ENCODE data around the gene LCNL1.
A peak's percentile ranks its signal among the peaks of the same experiment; 100 is the strongest.

LCNL1 gene

GRCh38 chr9:136937186-136938001, 45.4 kb upstream of the LCNL1 start:
- no peak overlapping the region for H3K27ac ChIP-seq (ENCODE audit: low read depth, low read length)
- H2AK5ac ChIP-seq (ENCODE audit: low read length) = no peak overlapping the region
- WGBS (ENCODE audit: extremely low coverage, insufficient coverage, insufficient read length) = no CpG with 5 or more reads among the region's 15 CpGs
- no peak for DNase-seq
- H3K9me3 ChIP-seq (ENCODE audit: insufficient read depth, low read depth, low read length) = peaks cover 1% of the 10 kb centered on the region
- no peaks in the 10 kb centered on the region for H3K27me3 ChIP-seq (ENCODE audit: insufficient read depth, low read length)
- H2BK12ac ChIP-seq (ENCODE audit: low read length) = no peak overlapping the region
- no peak overlapping the region for H2BK5ac ChIP-seq (ENCODE audit: low read depth, low read length, poor library complexity)
- peaks cover 45 to 46% of the 10 kb centered on the region in 2 experiments for H3K36me3 ChIP-seq (ENCODE audit: control insufficient read depth in 1 of 2, insufficient read depth in 2 of 2, low read length in 2 of 2)
- no peak overlapping the region for H2BK120ac ChIP-seq (ENCODE audit: insufficient read depth, low read length, poor library complexity)
- H3K18ac ChIP-seq (ENCODE audit: low read length) = no peak overlapping the region
- no peak overlapping the region for H4K91ac ChIP-seq (ENCODE audit: low read depth, low read length)
- H3K79me2 ChIP-seq (ENCODE audit: control insufficient read depth, insufficient read depth, low read length, poor library complexity) = no peaks in the 10 kb centered on the region
- H3K4me2 ChIP-seq (ENCODE audit: low read length) = no peak overlapping the region
- H3K4ac ChIP-seq (ENCODE audit: low read depth, low read length) = no peak overlapping the region
- H3K4me1 ChIP-seq (ENCODE audit: control insufficient read depth in 1 of 2, insufficient read depth in 2 of 2, low read length in 2 of 2) = peaks cover 0 to 3% of the 10 kb centered on the region in 2 experiments
- no peak overlapping the region for H3K14ac ChIP-seq (ENCODE audit: low read length)
- H4K12ac ChIP-seq (ENCODE audit: low read depth, low read length) = no peak overlapping the region
- H3K23ac ChIP-seq (ENCODE audit: low read length) = no peak overlapping the region
- H3K9ac ChIP-seq (ENCODE audit: low read length) = no peak overlapping the region
- H3K79me1 ChIP-seq (ENCODE audit: low read length) = no peaks in the 10 kb centered on the region
- H4K8ac ChIP-seq (ENCODE audit: low read depth, low read length) = no peak overlapping the region
- H3K4me3 ChIP-seq (ENCODE audit: low read depth, low read length) = no peak overlapping the region
- no peak overlapping the region for H2AFZ ChIP-seq (ENCODE audit: insufficient read depth, low read length, poor library complexity)

- Histone ChIP-seq H3K4me2 (ENCODE audit: low read length) (no peak overlapping the region), H3K27ac (ENCODE audit: low read depth, low read length) (no peak overlapping the region), H3K4ac (ENCODE audit: low read depth, low read length) (no peak overlapping the region), H3K9me3 (ENCODE audit: insufficient read depth, low read depth, low read length) (peaks cover 4% of the 10 kb centered on the region), H2AK5ac (ENCODE audit: low read length) (no peak overlapping the region), H2BK120ac (ENCODE audit: insufficient read depth, low read length, poor library complexity) (no peak overlapping the region), H3K4me3 (ENCODE audit: low read depth, low read length) (no peak overlapping the region), H3K18ac (ENCODE audit: low read length) (no peak overlapping the region), H2AFZ (ENCODE audit: insufficient read depth, low read length, poor library complexity) (no peak overlapping the region), H3K36me3 (ENCODE audit: control insufficient read depth in 1 of 2, insufficient read depth in 2 of 2, low read length in 2 of 2) (peaks cover 49 to 51% of the 10 kb centered on the region in 2 experiments), H4K91ac (ENCODE audit: low read depth, low read length) (no peak overlapping the region), H3K79me1 (ENCODE audit: low read length) (peaks cover 11% of the 10 kb centered on the region), H3K27me3 (ENCODE audit: insufficient read depth, low read length) (no peaks in the 10 kb centered on the region), H3K23ac (ENCODE audit: low read length) (no peak overlapping the region), H3K79me2 (ENCODE audit: control insufficient read depth, insufficient read depth, low read length, poor library complexity) (peaks cover 13% of the 10 kb centered on the region), H4K12ac (ENCODE audit: low read depth, low read length) (no peak overlapping the region), H4K8ac (ENCODE audit: low read depth, low read length) (no peak overlapping the region), H2BK12ac (ENCODE audit: low read length) (no peak overlapping the region), H3K14ac (ENCODE audit: low read length) (no peak overlapping the region), H2BK5ac (ENCODE audit: low read depth, low read length, poor library complexity) (no peak overlapping the region), H3K9ac (ENCODE audit: low read length) (no peak overlapping the region), H3K4me1 (ENCODE audit: control insufficient read depth in 1 of 2, insufficient read depth in 2 of 2, low read length in 2 of 2) (peaks cover 8 to 10% of the 10 kb centered on the region in 2 experiments)
- WGBS (ENCODE audit: extremely low coverage, insufficient coverage, insufficient read length) = no CpG with 5 or more reads among the region's 28 CpGs
- DNase-seq = no peak
These were observed 43.3 kb upstream of the LCNL1 start for GRCh38 chr9:136939431-136939995.

GRCh38 chr9:136939996-136940525, 42.7 kb upstream of the LCNL1 start:
- no peak overlapping the region for H2AFZ ChIP-seq (ENCODE audit: insufficient read depth, low read length, poor library complexity)
- no peak for DNase-seq
- WGBS (ENCODE audit: extremely low coverage, insufficient coverage, insufficient read length) = no CpG with 5 or more reads among the region's 16 CpGs

GRCh38 chr9:136940526-136941230, 42.1 kb upstream of the LCNL1 start:
- Histone ChIP-seq H2BK120ac (ENCODE audit: insufficient read depth, low read length, poor library complexity) (no peak overlapping the region), H3K14ac (ENCODE audit: low read length) (no peak overlapping the region), H3K9ac (ENCODE audit: low read length) (no peak overlapping the region), H4K8ac (ENCODE audit: low read depth, low read length) (no peak overlapping the region), H3K36me3 (ENCODE audit: control insufficient read depth in 1 of 2, insufficient read depth in 2 of 2, low read length in 2 of 2) (peaks cover 49 to 51% of the 10 kb centered on the region in 2 experiments), H3K4me1 (ENCODE audit: control insufficient read depth in 1 of 2, insufficient read depth in 2 of 2, low read length in 2 of 2) (peaks cover 8 to 14% of the 10 kb centered on the region in 2 experiments), H2BK12ac (ENCODE audit: low read length) (no peak overlapping the region), H2AFZ (ENCODE audit: insufficient read depth, low read length, poor library complexity) (no peak overlapping the region), H2AK5ac (ENCODE audit: low read length) (no peak overlapping the region), H4K91ac (ENCODE audit: low read depth, low read length) (no peak overlapping the region), H2BK5ac (ENCODE audit: low read depth, low read length, poor library complexity) (no peak overlapping the region), H3K23ac (ENCODE audit: low read length) (no peak overlapping the region), H3K79me1 (ENCODE audit: low read length) (peaks cover 11% of the 10 kb centered on the region), H3K4ac (ENCODE audit: low read depth, low read length) (no peak overlapping the region), H3K79me2 (ENCODE audit: control insufficient read depth, insufficient read depth, low read length, poor library complexity) (peaks cover 13% of the 10 kb centered on the region), H3K4me3 (ENCODE audit: low read depth, low read length) (peak overlapping the region; percentile 39), H3K27ac (ENCODE audit: low read depth, low read length) (no peak overlapping the region), H3K4me2 (ENCODE audit: low read length) (no peak overlapping the region), H3K27me3 (ENCODE audit: insufficient read depth, low read length) (no peaks in the 10 kb centered on the region), H3K9me3 (ENCODE audit: insufficient read depth, low read depth, low read length) (peaks cover 4% of the 10 kb centered on the region), H3K18ac (ENCODE audit: low read length) (no peak overlapping the region), H4K12ac (ENCODE audit: low read depth, low read length) (no peak overlapping the region)
- no peak for DNase-seq
- no CpG with 5 or more reads among the region's 42 CpGs for WGBS (ENCODE audit: extremely low coverage, insufficient coverage, insufficient read length)

More at GRCh38 chr9:136939996-136940525, 42.7 kb upstream of the LCNL1 start:
- H2BK12ac ChIP-seq (ENCODE audit: low read length) = no peak overlapping the region
- no peak overlapping the region for H4K8ac ChIP-seq (ENCODE audit: low read depth, low read length)
- no peak overlapping the region for H3K18ac ChIP-seq (ENCODE audit: low read length)
- H3K27ac ChIP-seq (ENCODE audit: low read depth, low read length) = no peak overlapping the region
- no peak overlapping the region for H2BK120ac ChIP-seq (ENCODE audit: insufficient read depth, low read length, poor library complexity)
- H3K79me1 ChIP-seq (ENCODE audit: low read length) = peaks cover 11% of the 10 kb centered on the region
- H3K9ac ChIP-seq (ENCODE audit: low read length) = no peak overlapping the region
- no peak overlapping the region for H2BK5ac ChIP-seq (ENCODE audit: low read depth, low read length, poor library complexity)
- H4K91ac ChIP-seq (ENCODE audit: low read depth, low read length) = no peak overlapping the region
- H3K27me3 ChIP-seq (ENCODE audit: insufficient read depth, low read length) = no peaks in the 10 kb centered on the region
- peaks cover 13% of the 10 kb centered on the region for H3K79me2 ChIP-seq (ENCODE audit: control insufficient read depth, insufficient read depth, low read length, poor library complexity)
- peaks cover 49 to 51% of the 10 kb centered on the region in 2 experiments for H3K36me3 ChIP-seq (ENCODE audit: control insufficient read depth in 1 of 2, insufficient read depth in 2 of 2, low read length in 2 of 2)
- H3K4me1 ChIP-seq (ENCODE audit: control insufficient read depth in 1 of 2, insufficient read depth in 2 of 2, low read length in 2 of 2) = peaks cover 8 to 13% of the 10 kb centered on the region in 2 experiments
- H2AK5ac ChIP-seq (ENCODE audit: low read length) = no peak overlapping the region
- no peak overlapping the region for H3K14ac ChIP-seq (ENCODE audit: low read length)
- no peak overlapping the region for H3K4me2 ChIP-seq (ENCODE audit: low read length)
- H3K23ac ChIP-seq (ENCODE audit: low read length) = no peak overlapping the region
- no peak overlapping the region for H3K4ac ChIP-seq (ENCODE audit: low read depth, low read length)
- no peak overlapping the region for H3K4me3 ChIP-seq (ENCODE audit: low read depth, low read length)
- H3K9me3 ChIP-seq (ENCODE audit: insufficient read depth, low read depth, low read length) = peaks cover 4% of the 10 kb centered on the region
- H4K12ac ChIP-seq (ENCODE audit: low read depth, low read length) = no peak overlapping the region

Measured in trophoblast cell (in vitro differentiated cells and primary cell).